ENCODE data around the gene SPOCK1. TPM values are rescaled to one million over a fixed set of nuclear protein-coding genes. Genes with fewer than 3 reads are reported as not detected.

Gene SPOCK1
- total RNA-seq, 1 donor from 2014 or later, result 81.2 TPM

DNA sequence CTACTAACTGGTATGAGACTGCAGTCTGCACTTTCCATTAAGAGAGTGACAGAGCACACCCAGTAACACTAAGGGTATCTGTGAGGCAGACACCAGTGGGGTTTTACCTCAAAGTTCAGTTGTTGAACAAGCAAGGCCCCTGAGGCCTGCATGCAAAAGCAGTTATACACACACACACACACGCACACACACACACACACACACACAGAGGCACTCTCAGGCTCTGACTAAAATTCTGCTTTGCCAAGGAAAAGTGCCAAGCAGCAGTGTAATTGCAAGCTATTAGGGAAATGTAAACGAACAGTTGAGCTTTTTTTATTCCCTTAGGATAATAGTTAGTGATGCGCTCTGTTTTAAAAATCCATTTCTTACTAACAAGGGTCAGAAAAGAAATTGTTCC is 377.1 kb downstream of the SPOCK1 start:
- H3K4me1 ChIP-seq, result peaks cover 0 to 3% of the 10 kb centered on the region in 2 donors
- intact Hi-C loops (cut with DNase I), result no loop called here
- no peaks in the 10 kb centered on the region for H3K36me3 ChIP-seq
- no peak for DNase-seq (ENCODE audit: low spot score in 2 of 2)
- no peak overlapping the region for H3K27ac ChIP-seq
- H3K27me3 ChIP-seq, result no peaks in the 10 kb centered on the region
- no peaks in the 10 kb centered on the region for H3K9me3 ChIP-seq
- H3K4me3 ChIP-seq, result no peak overlapping the region
- TF ChIP-seq, protein P1, sequence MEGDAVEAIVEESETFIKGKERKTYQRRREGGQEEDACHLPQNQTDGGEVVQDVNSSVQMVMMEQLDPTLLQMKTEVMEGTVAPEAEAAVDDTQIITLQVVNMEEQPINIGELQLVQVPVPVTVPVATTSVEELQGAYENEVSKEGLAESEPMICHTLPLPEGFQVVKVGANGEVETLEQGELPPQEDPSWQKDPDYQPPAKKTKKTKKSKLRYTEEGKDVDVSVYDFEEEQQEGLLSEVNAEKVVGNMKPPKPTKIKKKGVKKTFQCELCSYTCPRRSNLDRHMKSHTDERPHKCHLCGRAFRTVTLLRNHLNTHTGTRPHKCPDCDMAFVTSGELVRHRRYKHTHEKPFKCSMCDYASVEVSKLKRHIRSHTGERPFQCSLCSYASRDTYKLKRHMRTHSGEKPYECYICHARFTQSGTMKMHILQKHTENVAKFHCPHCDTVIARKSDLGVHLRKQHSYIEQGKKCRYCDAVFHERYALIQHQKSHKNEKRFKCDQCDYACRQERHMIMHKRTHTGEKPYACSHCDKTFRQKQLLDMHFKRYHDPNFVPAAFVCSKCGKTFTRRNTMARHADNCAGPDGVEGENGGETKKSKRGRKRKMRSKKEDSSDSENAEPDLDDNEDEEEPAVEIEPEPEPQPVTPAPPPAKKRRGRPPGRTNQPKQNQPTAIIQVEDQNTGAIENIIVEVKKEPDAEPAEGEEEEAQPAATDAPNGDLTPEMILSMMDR (IDR thresholded peaks at IDR 0.05), result no peak

DNA sequence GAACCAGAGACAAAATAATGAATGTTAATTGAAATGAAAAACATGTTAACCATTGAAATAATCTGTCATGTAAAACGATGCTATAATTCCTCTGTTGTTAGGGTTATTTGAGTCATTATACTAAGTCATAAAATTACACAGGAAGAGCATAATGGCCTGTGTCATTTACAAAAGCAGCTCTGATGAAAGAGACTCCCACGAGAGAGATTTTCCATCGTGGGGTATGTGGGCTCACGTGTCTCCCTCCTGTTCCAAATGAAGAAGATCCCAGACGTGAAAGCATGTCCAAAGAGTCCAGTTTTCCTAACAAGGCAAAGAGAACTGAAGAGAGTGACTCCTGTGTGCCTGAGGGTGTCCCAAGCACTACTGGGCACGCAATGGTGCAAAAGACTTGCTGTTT is 379.8 kb downstream of the SPOCK1 start:
- H3K27ac ChIP-seq, result no peak overlapping the region
- TF ChIP-seq, protein P1 (IDR thresholded peaks at IDR 0.05), result no peak
- no peak for DNase-seq (ENCODE audit: low spot score in 2 of 2)
- no peaks in the 10 kb centered on the region for H3K27me3 ChIP-seq
- peaks cover 0 to 3% of the 10 kb centered on the region in 2 donors for H3K4me1 ChIP-seq
- no peaks in the 10 kb centered on the region for H3K36me3 ChIP-seq
- H3K4me3 ChIP-seq, result no peak overlapping the region
- intact Hi-C loops (cut with DNase I), result no loop called here
- H3K9me3 ChIP-seq, result no peaks in the 10 kb centered on the region

DNA sequence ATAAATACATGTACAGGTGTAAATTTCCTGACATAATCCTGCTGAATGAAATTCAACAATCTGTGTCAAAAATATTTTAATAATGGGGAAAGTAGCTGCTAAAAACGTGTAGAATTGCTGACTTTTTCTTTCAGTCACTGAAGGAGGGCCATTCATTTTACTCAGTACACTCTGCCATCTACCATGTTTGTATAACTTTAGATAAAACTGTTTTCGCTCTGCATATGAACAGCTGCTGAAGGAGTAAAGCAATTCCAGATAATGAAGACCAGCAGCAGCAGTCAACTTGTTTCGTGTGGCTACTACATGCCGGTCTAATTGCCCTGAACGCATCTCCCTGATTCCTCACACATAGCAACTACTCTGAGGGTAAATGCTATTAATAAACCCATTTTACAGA is 380.5 kb downstream of the SPOCK1 start:
- TF ChIP-seq, protein P1 (IDR thresholded peaks at IDR 0.05), result no peak
- Histone ChIP-seq H3K4me1 (peaks cover 0 to 3% of the 10 kb centered on the region in 2 donors), H3K9me3 (no peaks in the 10 kb centered on the region), H3K27ac (no peak overlapping the region), H3K36me3 (no peaks in the 10 kb centered on the region), H3K27me3 (no peaks in the 10 kb centered on the region), H3K4me3 (no peak overlapping the region)
- intact Hi-C loops (cut with DNase I), result no loop called here
- DNase-seq (ENCODE audit: low spot score in 2 of 2), result no peak

DNA sequence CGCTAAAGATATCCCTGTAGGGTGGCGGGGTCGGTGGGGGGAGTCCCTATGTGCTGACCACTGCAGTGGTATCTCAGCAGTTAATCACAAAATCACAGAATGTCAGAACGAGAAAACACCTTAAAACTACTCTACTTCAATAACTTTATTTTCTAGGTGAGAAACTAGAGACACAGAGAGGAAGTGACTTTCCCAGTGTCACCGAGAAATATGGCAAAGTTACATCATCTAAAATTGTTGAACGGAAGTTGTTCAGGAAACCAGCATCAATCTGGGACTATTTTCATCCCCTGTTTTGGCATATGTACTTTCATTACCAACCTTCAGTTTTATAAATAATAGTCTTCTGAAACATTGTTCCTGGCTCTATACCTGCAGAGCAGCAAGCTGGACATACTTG is 384.0 kb downstream of the SPOCK1 start:
- Histone ChIP-seq H3K9me3 (no peaks in the 10 kb centered on the region), H3K36me3 (no peaks in the 10 kb centered on the region), H3K4me1 (no peaks in the 10 kb centered on the region), H3K27ac (no peak overlapping the region), H3K4me3 (no peak overlapping the region), H3K27me3 (no peaks in the 10 kb centered on the region)
- no peak for DNase-seq (ENCODE audit: low spot score in 2 of 2)
- TF ChIP-seq, protein P1 (IDR thresholded peaks at IDR 0.05), result no peak
- intact Hi-C loops (cut with DNase I), result no loop called here

DNA sequence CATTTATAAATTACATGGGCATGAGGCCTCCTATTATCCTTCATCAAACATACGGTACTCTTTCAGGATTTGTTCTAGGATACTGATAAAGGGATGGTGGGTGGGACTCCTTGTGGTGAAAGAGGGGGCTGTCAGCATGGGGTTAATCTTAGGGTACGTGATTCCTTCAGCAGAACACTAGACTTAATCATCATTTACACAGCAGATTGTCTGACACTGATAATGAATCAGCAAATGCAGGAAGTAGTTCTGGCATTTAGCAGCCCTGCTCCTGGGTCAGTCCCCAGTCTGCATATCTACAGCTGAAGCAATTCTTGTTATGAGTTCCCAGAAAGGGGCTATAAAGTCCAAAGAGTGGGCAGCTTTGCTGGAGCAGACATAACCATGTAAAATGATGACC is 384.6 kb downstream of the SPOCK1 start:
- Histone ChIP-seq H3K27me3 (no peaks in the 10 kb centered on the region), H3K27ac (no peak overlapping the region), H3K4me3 (no peak overlapping the region), H3K36me3 (no peaks in the 10 kb centered on the region), H3K9me3 (no peaks in the 10 kb centered on the region), H3K4me1 (no peaks in the 10 kb centered on the region)
- DNase-seq (ENCODE audit: low spot score in 2 of 2), result no peak
- TF ChIP-seq, protein P1 (IDR thresholded peaks at IDR 0.05), result no peak
- intact Hi-C loops (cut with DNase I), result no loop called here

DNA sequence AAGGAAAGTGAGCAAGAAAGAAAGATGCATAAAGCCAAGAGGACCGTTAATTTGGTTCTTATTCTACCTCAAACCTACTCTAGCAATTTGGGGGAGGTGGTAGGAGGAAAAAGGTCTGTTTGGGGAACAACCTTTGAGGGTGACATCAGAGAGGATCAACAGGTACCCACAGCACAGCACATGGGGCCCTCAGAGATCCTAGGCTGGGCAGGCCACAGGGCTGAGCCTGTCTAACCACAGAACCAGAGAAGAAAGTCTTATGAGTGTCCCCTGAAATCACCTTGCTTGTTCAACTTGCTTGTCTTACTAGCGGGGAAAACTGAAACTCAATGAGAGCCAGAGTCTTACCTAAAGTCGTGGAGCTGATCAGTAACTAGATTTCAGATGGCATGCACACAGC is 385.2 kb downstream of the SPOCK1 start:
- TF ChIP-seq, protein P1 (IDR thresholded peaks at IDR 0.05), result no peak
- Histone ChIP-seq H3K4me1 (no peaks in the 10 kb centered on the region), H3K36me3 (no peaks in the 10 kb centered on the region), H3K4me3 (no peak overlapping the region), H3K27me3 (no peaks in the 10 kb centered on the region), H3K9me3 (no peaks in the 10 kb centered on the region), H3K27ac (no peak overlapping the region)
- intact Hi-C loops (cut with DNase I), result no loop called here
- DNase-seq (ENCODE audit: low spot score in 2 of 2), result no peak

All from ascending aorta (tissue), 2 donors.